Medulla oblongata (tissue), 1 donor: ENCODE data around the gene PLXNC1.

ENCODE experiments used
- DNase-seq: peaks from one replicate; pipeline ENCODE4 v3.0.0-alpha.2; 2015; ENCODE audit errors: extremely low spot score

The PLXNC1 gene

GRCh38 chr12:94157981-94158411 lies 9.6 kb downstream of the PLXNC1 start:
- no peak for DNase-seq

DNA sequence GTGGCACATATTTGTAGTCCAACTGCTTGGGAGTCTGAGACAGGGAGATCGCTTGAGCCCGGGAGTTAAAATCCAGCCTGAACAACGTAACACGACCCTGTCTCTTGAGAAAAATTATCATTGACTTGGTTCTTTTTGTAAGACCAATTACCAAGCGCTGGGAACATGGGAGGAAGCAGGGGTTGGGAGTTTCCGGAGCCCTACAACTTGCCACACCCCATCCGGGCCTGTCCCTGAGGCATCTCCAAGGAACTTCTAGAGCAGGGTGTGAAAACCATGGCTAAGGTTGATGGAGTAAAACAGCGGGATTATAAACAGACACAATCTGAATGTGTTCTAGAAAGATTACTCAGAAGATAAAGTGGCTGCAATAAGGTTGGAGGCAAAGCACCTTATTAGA lies 10.3 kb downstream of the PLXNC1 start:
- no peak for DNase-seq

GRCh38 chr12:94162108-94162507 lies 13.7 kb downstream of the PLXNC1 start:
- DNase-seq, result no peak

GRCh38 chr12:94163850-94164249 lies 15.5 kb downstream of the PLXNC1 start:
- no peak for DNase-seq

DNA sequence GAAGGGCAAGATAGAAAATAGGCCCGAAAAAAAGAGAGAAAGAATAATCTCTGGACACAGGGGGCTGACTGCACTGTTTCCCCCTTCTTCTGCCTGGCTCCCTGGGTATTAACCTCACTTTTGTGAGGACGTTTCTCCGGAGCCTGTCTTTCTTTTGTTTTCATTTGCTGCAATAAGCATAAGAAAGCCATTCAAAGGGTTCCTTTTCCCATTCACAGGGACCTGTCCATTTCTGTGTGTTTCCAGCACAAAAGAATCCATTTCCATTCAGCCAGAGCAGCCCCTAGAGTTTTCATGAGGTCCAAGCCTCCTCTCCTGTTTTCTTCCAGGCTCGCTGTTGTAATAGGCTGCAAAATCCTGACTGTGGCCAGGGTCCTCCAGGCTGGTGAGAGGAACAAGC lies 16.8 kb downstream of the PLXNC1 start:
- DNase-seq, result no peak

- DNase-seq, result no peak
Measured at GRCh38 chr12:94165670-94166364, 17.4 kb downstream of the PLXNC1 start.

DNA sequence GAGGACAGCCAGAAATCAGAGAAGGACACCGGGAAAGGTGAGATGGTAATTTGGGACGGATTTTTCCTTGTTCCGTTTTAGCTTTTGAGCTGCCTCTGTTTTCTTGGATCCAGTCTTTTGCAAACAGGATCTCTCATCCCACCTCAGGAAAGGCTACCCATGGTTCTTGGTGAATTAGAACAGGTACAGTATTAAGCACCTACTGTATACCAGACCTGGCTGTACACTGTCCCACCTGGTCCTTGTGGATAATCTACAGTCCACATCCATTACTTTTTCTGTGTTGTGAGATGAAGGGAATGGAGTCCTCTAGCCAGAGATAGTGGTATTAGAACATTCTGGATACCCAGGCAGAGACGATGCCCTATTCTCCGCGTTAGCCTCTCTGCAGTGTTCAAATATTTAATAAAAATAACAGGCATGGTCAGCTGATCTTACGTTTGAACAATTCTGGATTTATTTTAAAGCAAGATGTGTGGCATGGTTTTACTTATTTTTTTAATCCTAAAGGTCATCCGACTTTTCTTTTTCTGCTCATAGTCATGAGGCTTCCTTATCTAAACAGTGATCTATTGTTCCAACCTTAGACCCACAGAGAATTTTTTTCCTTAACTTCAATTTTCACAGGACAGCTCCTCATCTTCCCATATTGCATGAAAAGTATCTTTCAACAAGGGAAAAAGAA lies 18.8 kb downstream of the PLXNC1 start:
- DNase-seq, result no peak

GRCh38 chr12:94167756-94168416 lies 19.5 kb downstream of the PLXNC1 start:
- no peak for DNase-seq

GRCh38 chr12:94169495-94169894 lies 21.1 kb downstream of the PLXNC1 start:
- DNase-seq, result no peak

- no peak for DNase-seq
Measured at GRCh38 chr12:94169966-94170689, 21.8 kb downstream of the PLXNC1 start.

DNA sequence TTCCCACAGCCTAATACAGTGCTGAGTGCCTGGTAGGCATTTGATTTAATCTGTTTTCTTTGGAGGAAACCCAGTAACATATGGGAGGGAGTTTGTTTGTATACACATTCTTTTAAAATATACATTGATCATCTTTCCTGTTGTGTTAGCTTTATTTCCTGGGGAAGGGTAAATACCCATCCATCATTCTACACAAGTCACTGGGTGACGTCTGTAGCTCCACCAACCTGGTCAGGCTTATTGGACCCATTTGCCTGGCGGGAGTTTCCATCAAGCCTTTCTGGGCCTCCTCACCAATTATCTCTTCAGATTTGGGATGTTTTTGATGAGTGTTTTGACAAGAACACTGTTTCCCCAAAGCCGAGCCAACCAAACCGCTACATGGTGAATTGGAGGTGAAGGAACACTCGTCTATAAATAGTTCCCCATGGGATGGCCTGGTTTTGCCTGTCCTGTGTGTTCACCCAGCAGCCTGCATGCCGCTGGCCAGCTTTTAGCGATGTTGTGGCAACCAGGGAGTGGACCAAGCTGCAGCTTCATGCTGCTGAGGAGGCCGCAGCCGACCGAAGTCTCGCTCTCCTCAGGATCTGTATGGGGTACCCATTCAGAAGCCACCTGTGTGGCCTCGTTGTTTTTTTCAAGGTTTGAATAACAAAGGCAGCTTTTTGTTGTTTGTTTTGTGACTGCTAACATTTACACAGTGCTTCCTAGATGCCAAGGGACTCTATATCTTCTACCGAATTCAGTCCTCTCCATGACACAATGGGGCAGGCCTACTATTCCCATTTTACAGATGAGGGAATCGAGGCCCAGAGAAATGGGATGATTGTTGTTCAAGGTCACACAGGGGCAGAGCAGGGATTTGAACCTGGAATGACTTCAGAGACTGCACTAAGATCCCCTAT lies 22.6 kb downstream of the PLXNC1 start:
- DNase-seq, result no peak

- DNase-seq, result no peak
Measured at GRCh38 chr12:94171595-94171930, 23.2 kb downstream of the PLXNC1 start.

DNA sequence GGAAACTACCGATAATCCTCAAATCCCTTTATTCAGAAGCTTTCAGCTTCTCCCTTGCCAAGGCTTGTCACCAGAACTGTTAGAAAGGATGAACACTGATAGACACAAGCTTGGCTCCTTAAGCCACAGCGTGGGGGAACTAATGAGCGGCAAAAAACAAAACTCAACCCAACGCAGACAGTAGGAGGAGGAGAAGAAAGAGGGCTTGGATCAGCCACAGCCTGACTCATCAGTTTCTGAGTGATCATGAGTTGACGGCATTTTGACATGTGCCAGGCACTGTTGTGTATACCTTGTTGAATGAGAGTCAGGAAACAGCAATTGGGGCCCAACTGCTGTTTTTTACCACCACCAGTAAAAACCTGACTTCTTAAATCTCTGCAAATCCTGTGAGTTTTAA lies 23.7 kb downstream of the PLXNC1 start:
- no peak for DNase-seq

- DNase-seq, result no peak
Measured at GRCh38 chr12:94172973-94173372, 24.6 kb downstream of the PLXNC1 start.

- DNase-seq, result no peak
Measured at GRCh38 chr12:94173660-94174265, 25.4 kb downstream of the PLXNC1 start.

- DNase-seq, result peak; percentile 58
Measured at GRCh38 chr12:94174576-94174975, 26.2 kb downstream of the PLXNC1 start.

- DNase-seq, result no peak
Measured at GRCh38 chr12:94175763-94176668, 27.6 kb downstream of the PLXNC1 start.

GRCh38 chr12:94178054-94178453 lies 29.7 kb downstream of the PLXNC1 start:
- no peak for DNase-seq

DNA sequence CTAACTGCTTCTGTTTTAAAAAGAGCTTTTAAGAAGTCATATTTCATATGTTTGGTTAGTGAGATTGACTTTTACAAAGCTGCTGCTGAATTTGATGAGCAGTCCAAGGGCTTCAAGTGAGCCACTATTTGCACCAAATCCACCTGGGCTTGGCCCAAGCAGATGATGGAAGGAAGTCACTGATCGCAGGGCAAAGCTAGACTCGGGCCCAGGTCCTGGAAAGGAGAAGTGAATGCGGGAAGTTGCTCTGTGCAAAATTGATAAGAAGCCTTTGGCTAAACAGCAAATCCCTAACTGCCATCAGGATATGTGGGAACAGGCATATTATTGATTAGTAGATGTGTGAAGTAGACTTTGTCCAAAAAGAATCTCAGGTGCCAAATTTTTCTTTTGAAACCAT lies 30.5 kb downstream of the PLXNC1 start:
- no peak for DNase-seq

- DNase-seq, result no peak
Measured at GRCh38 chr12:94179723-94180122, 31.3 kb downstream of the PLXNC1 start.
